Lower leg skin (tissue), 4 donors: ENCODE results near the gene OR8B4. TPM values are rescaled to one million over a fixed set of nuclear protein-coding genes. Genes with fewer than 3 reads are reported as not detected.

ENCODE experiments used
- DNase-seq, 2 donors: peaks; one replicate each; pipeline ENCODE4 v3.0.0-alpha.2; 2019; ENCODE audit warnings: low spot score in 2 of 2
- H3K4me3 ChIP-seq: fragments of 200-600 bp; sonication (generic); 2 replicates; pipeline ENCODE4 v1.5.1; 2017; ENCODE audit warnings: mild to moderate bottlenecking, low read depth; ENCODE audit not compliant: poor library complexity, severe bottlenecking
- POLR2A ChIP-seq, 2 donors: fragments of 450-650 bp; IDR thresholded peaks; one replicate each; pipeline ENCODE4 v1.6.1; 2016 to 2017; ENCODE audit warnings: antibody characterized with exemption in 2 of 2, mild to moderate bottlenecking in 1 of 2, moderate library complexity in 1 of 2
- WGBS, 2 donors: methylation state at CpG; one replicate each; pipeline ENCODE4 v1.1.5; 2018; 5-methylcytosine and 5-hydroxymethylcytosine counted together
- intact Hi-C: fragments of 100-400 bp; cut with DNase I; formaldehyde crosslinking; loops from one replicate; pipeline ENCODE4 v1.15.0; 2023; ENCODE audit warnings: low total_unique reads
- total RNA-seq, 4 donors: library from RNA; depleted of rRNA; stranded (reverse); fragments of >200 nt; gene quantifications; one replicate each; pipeline ENCODE4 v1.1.0, GENCODE V29; 2016
- TF ChIP-seq, protein P1 (sequence below), 3 donors: fragments of 450-650 bp; IDR thresholded peaks; one replicate each; pipeline ENCODE4 v1.5.1; 2016; ENCODE audit warnings: antibody characterized with exemption in 3 of 3, mild to moderate bottlenecking in 3 of 3, moderate library complexity in 2 of 3

The OR8B4 gene
- total RNA-seq, 4 donors from 2014 or later = not detected

DNA sequence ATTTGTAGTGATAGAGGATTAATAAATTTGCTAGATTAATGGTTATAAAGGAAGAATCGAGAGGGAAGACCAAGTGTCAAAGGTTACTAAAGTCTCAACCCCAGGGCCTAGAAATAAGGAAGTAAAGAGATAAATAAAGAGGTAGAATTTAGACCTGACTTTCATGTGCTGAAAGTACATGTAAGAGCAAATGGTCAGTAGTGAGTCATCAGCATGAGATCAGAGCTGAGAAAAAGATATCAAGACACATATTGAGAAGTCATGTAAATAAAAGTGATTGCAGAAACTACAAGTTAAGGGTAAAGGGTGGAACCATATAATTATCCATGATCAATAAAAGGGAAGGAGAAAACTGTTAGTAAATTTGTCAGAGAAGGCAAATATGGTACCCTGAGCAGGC lies 22.2 kb upstream of the OR8B4 start:
- intact Hi-C loops = no loop called here
- WGBS, 2 donors = 80 to 84% methylated on average over 1 of the region's 1 CpG
- no peak for DNase-seq
- no peak overlapping the region for H3K4me3 ChIP-seq
- no peak for TF ChIP-seq POLR2A (IDR thresholded peaks at IDR 0.05)
- TF ChIP-seq, protein P1, sequence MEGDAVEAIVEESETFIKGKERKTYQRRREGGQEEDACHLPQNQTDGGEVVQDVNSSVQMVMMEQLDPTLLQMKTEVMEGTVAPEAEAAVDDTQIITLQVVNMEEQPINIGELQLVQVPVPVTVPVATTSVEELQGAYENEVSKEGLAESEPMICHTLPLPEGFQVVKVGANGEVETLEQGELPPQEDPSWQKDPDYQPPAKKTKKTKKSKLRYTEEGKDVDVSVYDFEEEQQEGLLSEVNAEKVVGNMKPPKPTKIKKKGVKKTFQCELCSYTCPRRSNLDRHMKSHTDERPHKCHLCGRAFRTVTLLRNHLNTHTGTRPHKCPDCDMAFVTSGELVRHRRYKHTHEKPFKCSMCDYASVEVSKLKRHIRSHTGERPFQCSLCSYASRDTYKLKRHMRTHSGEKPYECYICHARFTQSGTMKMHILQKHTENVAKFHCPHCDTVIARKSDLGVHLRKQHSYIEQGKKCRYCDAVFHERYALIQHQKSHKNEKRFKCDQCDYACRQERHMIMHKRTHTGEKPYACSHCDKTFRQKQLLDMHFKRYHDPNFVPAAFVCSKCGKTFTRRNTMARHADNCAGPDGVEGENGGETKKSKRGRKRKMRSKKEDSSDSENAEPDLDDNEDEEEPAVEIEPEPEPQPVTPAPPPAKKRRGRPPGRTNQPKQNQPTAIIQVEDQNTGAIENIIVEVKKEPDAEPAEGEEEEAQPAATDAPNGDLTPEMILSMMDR (IDR thresholded peaks at IDR 0.05) = no peak

DNA sequence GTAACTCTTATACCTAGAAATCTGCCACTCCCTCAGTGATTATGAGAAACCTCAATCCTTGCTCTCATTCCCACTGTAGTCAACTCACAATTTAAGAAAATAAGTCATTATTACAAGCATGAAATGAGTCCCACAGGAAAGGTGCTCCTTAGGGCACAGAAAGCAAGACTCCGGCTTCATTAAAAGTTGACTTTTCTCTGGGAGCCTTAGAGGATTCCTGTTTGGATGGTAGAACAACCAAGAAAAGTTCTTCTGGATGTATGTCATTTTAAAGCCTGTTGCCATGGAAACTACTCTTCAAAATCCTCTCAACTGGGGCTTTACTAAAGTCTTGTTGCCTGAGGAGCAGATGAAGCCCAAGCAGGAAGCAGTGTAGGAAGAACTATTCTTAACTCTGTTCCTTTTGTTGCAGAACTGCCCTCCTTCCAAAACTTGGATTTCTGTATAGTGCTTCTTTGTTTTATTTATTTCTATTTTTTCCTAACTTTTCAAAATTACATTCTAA lies 21.0 kb upstream of the OR8B4 start, which contains the start of gene OR8B8:
TSS of gene OR8B8 (minus strand) at position 51 of the 505 bp plus-strand sequence. CDS start 4,611 bp downstream, outside the sequence.
- 84 to 86% methylated on average over 1 of the region's 1 CpG for WGBS, 2 donors

GRCh38 chr11:124442847-124443246 lies 18.2 kb upstream of the OR8B4 start:
- no peak overlapping the region for H3K4me3 ChIP-seq
- intact Hi-C loops = no loop called here
- no peak for DNase-seq
- TF ChIP-seq, protein P1 (IDR thresholded peaks at IDR 0.05) = no peak
- no peak for TF ChIP-seq POLR2A (IDR thresholded peaks at IDR 0.05)
- 54 to 69% methylated on average over 2 of the region's 2 CpGs for WGBS, 2 donors

More for the DNA sequence above, 21.0 kb upstream of the OR8B4 start, which contains the start of gene OR8B8:
- DNase-seq = no peak
- no peak within 1 kb of the TSS for H3K4me3 ChIP-seq
- intact Hi-C loops = no loop called here
- TF ChIP-seq, protein P1 (IDR thresholded peaks at IDR 0.05) = no peak
- no peak for TF ChIP-seq POLR2A (IDR thresholded peaks at IDR 0.05)

GRCh38 chr11:124442442-124442841 lies 17.8 kb upstream of the OR8B4 start:
- no peak for TF ChIP-seq POLR2A (IDR thresholded peaks at IDR 0.05)
- TF ChIP-seq, protein P1 (IDR thresholded peaks at IDR 0.05) = no peak
- intact Hi-C loops = no loop called here
- no peak for DNase-seq
- WGBS, 2 donors = 48 to 51% methylated on average over 6 of the region's 6 CpGs
- H3K4me3 ChIP-seq = no peak overlapping the region

- WGBS, 2 donors = 75 to 76% methylated on average over 7 of the region's 7 CpGs
- intact Hi-C loops = no loop called here
- peak in 1 of 2 donors; percentile 70 for DNase-seq
- no peak for TF ChIP-seq POLR2A (IDR thresholded peaks at IDR 0.05)
- TF ChIP-seq, protein P1 (IDR thresholded peaks at IDR 0.05) = no peak
- no peak overlapping the region for H3K4me3 ChIP-seq
Observed at GRCh38 chr11:124441519-124441918, 16.8 kb upstream of the OR8B4 start.

DNA sequence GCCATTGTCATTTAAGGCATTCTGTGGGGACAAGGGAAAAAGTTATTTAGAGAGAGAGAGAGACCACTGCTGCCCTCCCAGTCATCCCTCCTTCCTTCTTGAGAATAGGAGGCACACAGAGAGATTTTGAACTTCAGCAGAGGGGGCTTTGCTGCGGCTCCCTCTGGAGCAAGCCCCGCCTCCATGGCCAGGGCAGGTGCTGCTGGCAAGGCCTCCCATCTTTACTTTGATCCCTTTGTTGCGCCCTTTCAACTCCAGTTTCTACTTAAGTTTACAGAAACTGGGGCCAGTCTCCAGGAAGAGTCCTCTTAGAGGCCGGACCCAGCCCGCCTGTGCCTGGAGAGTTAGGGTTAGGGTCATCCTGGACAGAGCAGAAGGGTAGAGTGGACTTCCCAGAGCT lies 16.4 kb upstream of the OR8B4 start:
- intact Hi-C loops = no loop called here
- 82 to 85% methylated on average over 5 of the region's 5 CpGs for WGBS, 2 donors
- H3K4me3 ChIP-seq = no peak overlapping the region
- TF ChIP-seq, protein P1 (IDR thresholded peaks at IDR 0.05) = no peak
- no peak for TF ChIP-seq POLR2A (IDR thresholded peaks at IDR 0.05)
- peak in 1 of 2 donors; percentile 50 for DNase-seq
